ENCODE results near the gene HDAC6.

GRCh38 chrX:48826876-48827653 is 25.2 kb downstream of the HDAC6 start:
- TF ChIP-seq CTCF (IDR thresholded peaks at IDR 0.05), result no peak
- no peak for TF ChIP-seq POLR2AphosphoS5 (IDR thresholded peaks at IDR 0.05)
- no peak for TF ChIP-seq POLR2A (IDR thresholded peaks at IDR 0.05)
